ENCODE measurements around the gene TANC1.

DNA sequence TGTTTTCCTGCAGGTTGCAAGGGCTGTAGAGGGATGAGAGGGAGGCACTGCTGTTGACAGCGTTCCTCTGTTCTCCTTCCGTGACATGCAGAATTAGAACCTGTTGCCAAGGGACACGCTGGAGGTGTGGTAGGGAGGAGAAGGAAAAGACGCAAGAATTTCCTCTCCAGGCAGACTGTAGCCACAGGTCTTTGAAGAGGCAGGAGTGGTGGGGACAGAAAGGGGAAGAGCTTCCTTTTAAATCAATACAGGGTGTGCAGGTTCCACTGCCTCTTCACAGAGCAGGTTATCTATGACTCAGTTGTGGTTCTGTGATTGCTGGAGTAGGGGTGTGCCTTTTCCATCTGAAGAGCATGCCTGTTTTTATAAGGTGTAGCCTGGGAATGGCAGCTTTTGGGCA, 185.0 kb downstream of the TANC1 start:
- no peak for TF ChIP-seq POLR2A (IDR thresholded peaks at IDR 0.05)
- TF ChIP-seq, protein P1, sequence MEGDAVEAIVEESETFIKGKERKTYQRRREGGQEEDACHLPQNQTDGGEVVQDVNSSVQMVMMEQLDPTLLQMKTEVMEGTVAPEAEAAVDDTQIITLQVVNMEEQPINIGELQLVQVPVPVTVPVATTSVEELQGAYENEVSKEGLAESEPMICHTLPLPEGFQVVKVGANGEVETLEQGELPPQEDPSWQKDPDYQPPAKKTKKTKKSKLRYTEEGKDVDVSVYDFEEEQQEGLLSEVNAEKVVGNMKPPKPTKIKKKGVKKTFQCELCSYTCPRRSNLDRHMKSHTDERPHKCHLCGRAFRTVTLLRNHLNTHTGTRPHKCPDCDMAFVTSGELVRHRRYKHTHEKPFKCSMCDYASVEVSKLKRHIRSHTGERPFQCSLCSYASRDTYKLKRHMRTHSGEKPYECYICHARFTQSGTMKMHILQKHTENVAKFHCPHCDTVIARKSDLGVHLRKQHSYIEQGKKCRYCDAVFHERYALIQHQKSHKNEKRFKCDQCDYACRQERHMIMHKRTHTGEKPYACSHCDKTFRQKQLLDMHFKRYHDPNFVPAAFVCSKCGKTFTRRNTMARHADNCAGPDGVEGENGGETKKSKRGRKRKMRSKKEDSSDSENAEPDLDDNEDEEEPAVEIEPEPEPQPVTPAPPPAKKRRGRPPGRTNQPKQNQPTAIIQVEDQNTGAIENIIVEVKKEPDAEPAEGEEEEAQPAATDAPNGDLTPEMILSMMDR (IDR thresholded peaks at IDR 0.05) = no peak

Data from right lobe of liver (tissue), 4 donors.